Measurements from ENCODE around the gene ABR.

Gene ABR

DNA sequence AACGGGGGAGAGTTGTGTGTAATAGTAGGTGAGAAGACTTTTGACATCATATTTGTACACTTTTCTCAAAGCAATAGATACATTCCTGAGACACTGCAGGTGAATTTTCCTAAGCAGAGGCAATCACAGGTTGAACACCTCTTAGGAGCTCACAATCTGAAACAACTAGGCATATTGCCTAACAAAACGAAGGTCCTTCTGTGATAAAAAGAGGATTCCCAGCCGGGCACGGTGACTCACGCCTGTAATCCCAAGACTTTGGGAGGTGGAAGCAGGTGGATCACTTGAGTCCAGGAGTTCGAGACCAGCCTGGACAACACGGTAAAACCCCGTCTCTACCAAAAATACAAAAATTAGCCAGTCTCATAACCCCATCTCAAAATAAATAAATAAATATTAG is 217.6 kb downstream of the ABR start:
- DNase-seq (ENCODE audit: low read depth in 2 of 2): no peak

DNA sequence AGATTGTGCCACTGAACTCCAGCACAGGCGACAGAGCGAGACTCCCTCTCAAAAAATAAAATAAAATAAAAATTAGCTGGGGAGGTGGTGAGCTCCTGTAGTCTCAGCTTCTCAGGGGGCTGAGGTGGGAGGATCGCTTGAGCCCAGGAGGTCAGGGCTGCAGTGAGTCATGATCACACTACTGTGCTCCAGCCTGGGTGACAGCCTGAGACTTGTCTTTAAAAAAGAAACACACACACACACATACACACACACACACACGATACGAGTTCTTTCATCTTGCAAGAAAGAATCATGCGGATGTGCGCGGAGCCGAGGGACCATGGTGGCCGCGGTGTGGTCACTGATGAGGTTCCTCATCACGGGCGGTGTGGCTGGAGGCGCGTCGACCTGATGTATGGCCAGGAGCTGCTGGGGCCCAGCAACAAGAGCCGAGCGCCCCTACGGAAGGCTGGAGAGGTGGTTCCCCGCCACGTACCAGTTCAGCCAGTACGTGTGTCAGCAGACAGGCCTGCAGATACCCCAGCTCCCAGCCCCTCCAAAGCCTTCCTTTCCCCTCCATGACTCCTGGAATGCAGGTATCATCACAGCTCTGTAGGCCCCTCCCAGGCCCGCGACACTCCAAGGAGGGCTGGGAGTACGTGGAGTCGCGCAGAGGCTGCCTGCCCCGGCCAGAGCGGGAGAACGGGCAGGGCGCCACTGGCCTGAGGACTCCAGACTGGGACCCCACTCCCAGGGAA is 220.9 kb downstream of the ABR start:
- no peak for DNase-seq (ENCODE audit: low read depth in 2 of 2)

DNA sequence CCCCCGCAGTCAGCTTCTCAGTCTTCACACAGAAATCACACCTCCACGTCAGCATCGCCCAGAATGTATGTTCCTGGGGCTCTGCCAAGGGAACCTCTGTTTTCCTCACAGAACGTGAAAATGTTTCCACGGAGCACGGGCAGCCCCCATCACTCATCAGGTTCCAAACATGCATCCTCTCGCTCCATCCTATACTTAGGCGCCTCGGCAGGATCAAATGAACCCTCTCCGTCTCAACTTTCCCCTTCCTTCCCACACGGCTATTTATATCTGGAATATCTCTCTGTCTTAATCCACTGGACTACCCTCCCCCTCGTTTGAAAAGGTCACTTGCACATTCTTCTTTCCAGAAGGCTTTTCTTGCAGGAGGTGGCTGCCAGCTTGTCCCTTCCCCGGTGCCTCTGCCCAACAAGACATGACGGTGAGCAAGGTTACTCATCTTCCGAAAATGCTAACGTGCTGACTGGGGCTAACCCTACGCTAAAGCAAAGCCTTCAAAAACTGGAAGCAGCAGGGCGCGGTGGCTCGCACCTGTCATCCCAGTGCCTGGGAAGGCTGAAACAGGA is 221.8 kb downstream of the ABR start:
- DNase-seq (ENCODE audit: low read depth in 2 of 2): no peak

DNA sequence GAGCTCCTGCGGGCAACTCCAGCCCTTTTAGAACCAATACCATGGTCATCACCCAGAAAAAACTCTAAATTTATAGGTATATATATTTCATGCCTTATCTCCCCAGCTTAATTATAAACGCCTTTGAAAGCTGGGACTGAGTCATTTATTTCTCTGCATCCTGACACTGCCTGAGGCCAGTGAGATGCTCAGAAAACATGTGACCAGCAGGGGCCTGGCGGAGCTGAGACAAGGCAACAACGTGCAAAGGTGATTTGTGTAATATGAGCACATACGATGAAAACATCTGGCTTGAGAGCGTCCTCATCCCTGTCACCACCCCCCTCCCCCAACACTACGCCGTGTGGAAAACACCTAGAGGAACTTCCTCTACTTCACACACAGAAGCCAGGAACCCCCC is 222.9 kb downstream of the ABR start:
- no peak for DNase-seq (ENCODE audit: low read depth in 2 of 2)

DNA sequence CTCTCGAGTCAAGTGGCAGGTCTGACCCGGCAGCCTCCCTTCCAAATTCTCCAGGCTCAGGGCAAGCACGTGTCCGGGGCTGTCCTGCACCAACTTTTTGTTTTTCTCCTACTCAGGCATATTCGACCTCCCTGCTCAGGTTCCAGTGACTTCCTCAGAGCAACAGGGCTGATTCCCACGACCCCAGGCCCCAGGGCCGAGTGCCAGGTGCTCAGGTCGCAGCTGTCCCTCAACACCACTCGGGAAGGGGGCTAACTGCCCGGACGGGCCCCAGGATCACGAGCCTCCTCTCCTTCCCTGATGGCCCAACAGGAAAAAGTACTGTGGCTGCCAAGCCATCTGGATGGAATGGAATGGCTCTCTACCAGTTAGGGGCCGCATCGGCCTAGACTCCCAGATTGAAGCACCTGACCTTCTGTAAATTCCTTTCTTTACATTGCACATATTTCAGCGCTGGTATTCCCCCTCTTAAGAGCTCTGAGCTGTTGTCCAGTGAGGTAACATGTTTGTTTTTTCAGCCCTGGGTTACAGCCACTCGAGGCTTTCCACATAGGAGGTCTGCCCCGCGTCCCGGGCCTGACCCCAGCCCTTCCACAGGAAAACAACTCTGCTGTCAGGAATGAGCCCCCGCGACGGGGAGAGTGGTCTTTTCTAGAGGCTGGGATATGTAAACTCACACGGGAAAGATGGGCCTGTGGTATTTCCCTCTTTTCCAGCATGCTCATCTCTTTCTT is 225.2 kb downstream of the ABR start:
- no peak for DNase-seq (ENCODE audit: low read depth in 2 of 2)

DNA sequence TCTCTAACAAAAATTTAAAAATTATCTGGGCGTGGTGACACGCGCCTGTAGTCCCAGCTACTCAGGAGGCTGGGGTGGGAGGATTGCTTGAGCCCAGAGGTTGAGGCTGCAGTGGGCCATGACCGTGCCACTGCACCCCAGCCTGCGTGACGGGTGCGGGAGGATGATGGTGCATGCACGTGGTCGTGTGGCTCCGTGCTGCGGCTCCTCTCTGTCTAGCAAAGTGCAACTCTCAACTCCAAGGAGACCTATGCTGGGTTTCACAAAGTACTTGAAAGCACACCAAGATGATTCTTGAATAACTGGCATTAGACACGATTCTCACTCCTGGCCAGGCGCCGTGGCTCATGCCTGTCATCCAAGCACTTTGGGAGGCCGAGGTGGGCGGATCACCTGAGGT is 226.0 kb downstream of the ABR start:
- no peak for DNase-seq (ENCODE audit: low read depth in 2 of 2)
